HG02571 (cell line): ENCODE results near the gene TMEM135.
"Not testable (repeated sequence)": the region's sequence is repeated elsewhere in the genome, so short reads cannot be mapped to it uniquely, and the experiment has no call there.

ENCODE experiments used
- ATAC-seq: cut with Tn5 transposase; IDR thresholded peaks from one replicate; pipeline ENCODE4 v1.9.1; 2021; ENCODE audit warnings: mild to moderate bottlenecking, moderate library complexity; ENCODE audit not compliant: unreplicated experiment

Gene TMEM135

GRCh38 chr11:87076260-87076783 lies 38.6 kb downstream of the TMEM135 start:
- ATAC-seq, result no peak

DNA sequence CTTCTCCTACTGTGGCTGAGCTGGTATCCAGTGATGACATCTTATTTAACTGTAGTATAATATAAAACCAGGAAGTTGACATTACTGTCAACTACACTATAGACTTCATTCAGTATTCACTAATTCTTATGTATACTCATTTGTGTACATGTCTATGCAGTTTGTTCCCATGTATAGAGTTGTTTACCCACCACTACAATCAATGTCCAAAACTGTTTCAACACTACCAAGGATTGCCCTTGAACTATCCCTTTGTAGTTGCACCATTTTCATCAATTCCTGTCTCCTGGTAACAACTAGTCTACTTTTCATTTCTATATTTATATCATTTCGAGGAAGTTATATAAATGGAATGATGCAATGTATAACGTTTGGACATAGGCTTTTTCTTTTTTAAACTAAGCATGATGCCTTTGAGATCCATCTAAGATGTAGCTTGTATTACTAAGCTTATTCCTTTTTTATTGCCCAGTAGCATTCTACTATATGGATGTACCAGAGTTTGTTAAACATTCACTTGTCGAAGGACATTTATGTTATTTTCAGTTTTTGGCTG lies 39.2 kb downstream of the TMEM135 start:
- no peak for ATAC-seq

DNA sequence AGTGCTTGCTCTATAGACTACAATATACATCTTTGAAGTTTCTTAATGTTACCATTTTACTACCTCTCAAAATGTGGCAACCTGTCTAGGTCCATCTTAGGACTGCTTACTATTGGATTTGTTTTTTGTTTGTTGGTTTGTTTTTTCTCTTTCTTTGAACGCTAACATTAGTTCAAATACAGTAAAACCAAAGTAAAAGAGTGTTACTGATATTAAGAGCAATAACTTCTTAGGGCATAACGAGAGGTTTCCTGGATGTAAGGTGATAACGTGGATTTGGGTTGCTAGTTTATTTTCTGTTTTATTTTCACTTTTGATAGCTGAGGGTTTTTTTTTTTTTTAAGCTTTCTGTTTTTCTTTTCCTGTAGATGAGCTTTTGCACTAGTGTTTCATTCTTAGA lies 43.6 kb downstream of the TMEM135 start:
- no peak for ATAC-seq

- ATAC-seq, result no peak
These were observed 44.9 kb downstream of the TMEM135 start for GRCh38 chr11:87082590-87082989.

GRCh38 chr11:87083029-87083428 lies 45.3 kb downstream of the TMEM135 start:
- ATAC-seq, result no peak

DNA sequence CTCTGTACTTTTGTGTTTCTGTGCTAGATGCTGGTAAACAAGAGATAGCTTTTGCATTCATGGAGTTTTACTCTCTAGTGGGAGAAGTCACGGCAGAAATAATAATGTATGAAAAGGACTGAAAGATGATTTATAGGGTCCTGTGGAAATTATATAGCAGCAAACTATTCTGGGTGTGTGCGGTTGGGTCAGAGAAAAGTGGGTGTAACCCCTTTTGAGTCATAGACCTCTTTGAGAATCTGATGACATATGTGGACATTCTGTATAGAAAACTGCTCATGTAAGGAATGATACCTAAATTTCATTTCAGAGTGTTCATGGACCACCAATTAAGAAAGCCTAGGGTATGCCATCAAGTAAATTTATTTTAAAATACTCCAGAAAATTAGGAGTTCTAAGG lies 54.4 kb downstream of the TMEM135 start:
- no peak for ATAC-seq

- no peak for ATAC-seq
These were observed 54.8 kb downstream of the TMEM135 start for GRCh38 chr11:87092567-87092966.

DNA sequence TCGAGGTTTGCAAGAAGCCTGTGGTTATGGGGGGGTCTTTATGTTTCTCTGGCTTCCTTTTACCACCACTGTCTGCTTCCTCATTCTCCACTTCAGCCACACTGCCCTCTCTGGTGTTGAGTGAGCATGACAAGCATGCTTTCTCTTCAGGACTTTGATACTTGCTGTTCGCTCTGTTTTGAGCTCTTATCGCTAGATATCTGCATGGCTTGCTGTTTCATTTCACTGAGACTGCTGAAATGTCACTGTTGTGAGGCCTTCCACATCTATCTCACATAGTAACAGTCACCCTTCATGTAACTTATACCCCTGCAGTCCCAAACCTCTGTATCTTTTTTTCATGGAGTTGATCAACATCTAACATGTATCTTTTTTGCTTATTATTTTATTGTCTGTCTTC lies 59.8 kb downstream of the TMEM135 start:
- ATAC-seq, result no peak

- ATAC-seq, result no peak
These were observed 64.3 kb downstream of the TMEM135 start for GRCh38 chr11:87101956-87102580.

DNA sequence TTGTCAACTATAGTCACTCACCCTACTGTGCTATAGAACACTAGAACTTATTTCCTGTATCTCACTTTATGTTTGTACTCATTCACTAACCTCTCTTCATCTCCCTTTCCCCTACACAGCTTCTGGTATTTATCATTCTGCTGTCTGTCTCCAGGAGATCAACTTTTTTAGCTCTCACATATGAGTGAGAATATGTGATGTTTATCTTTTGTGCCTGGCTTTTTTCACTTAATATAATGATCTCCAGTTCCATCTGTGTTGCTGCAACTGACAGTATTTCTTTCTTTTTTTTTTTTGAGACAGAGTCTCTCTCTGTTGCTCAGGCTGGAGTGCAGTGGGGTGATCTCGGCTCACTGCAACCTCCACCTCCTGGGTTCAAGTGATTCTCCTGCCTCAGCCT lies 68.1 kb downstream of the TMEM135 start:
- ATAC-seq, result not testable (repeated sequence)

DNA sequence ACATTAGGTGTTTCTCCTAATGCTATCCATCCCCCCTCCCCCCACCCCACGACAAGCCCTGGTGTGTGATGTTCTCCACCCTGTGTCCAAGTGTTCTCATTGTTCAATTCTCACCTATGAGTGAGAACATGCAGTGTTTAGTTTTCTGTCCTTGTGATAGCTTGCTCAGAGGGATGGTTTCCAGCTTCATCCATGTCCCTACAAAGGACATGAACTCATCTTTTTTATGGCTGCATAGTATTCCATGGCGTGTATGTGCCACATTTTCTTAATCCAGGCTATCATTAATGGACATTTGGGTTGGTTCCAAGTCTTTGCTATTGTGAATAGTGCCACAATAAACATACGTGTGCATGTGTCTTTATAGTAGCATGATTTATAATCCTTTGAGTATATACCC lies 69.6 kb downstream of the TMEM135 start:
- ATAC-seq, result not testable (repeated sequence)

GRCh38 chr11:87110443-87111131 lies 72.9 kb downstream of the TMEM135 start:
- ATAC-seq, result no peak

- no peak for ATAC-seq
These were observed 76.4 kb downstream of the TMEM135 start for GRCh38 chr11:87114093-87114492.

DNA sequence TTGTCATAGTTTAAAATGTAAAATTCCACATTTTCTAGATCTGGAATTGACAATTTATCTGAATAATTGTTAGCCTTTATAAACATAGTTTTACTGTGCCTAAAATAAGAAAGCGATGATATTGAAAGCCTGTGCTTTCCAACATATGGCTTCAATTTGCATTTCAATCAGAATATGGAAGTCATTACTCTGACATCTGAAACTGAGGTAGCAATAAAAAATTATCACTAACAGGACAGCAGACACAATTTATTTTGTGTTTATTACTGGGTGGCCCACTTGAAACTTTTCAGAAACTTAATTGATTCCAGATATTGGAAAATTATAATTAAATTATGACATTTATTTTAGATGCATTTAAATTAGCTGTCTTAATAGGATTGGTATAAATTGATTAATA lies 78.5 kb downstream of the TMEM135 start:
- no peak for ATAC-seq

DNA sequence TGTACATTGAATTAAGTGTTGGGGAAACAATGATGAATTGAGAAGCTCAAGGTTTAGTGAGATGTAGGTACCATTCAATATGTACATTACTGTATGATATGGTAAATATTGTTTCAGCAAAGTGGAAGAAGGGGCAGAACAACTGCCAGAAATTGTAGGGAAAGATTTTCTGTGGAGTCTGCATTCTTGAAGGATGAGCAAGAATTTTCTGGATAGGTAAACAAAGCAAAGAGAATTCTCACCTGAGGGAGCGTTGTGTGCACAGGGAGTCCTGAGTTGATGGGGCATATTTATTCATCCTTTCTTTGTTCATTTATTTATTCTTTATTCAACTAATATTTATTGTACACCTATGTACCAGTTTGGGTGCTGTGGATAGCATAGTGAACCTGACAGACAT lies 83.2 kb downstream of the TMEM135 start:
- ATAC-seq, result no peak

DNA sequence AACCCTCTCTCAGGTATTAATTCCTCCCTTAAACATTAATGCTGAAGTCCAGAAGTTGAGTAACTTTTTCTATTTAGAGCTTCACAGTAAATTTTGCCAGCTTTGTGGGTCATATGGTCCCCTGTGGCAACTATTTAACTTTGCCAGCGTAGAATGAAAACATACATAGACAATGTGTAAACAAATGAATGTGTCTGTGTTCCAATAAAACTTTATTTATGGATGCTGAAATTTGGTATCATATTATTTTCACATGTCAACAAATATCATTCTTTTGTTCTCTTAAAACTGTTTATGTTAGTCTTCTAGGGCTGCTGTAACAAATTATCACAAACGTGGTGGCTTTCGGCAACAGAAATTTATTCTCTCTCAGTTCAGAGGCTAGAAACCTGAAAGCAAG lies 85.1 kb downstream of the TMEM135 start:
- ATAC-seq, result no peak

GRCh38 chr11:87125257-87125656 lies 87.5 kb downstream of the TMEM135 start:
- ATAC-seq, result no peak

- ATAC-seq, result no peak
These were observed 89.4 kb downstream of the TMEM135 start for GRCh38 chr11:87127101-87127500.

DNA sequence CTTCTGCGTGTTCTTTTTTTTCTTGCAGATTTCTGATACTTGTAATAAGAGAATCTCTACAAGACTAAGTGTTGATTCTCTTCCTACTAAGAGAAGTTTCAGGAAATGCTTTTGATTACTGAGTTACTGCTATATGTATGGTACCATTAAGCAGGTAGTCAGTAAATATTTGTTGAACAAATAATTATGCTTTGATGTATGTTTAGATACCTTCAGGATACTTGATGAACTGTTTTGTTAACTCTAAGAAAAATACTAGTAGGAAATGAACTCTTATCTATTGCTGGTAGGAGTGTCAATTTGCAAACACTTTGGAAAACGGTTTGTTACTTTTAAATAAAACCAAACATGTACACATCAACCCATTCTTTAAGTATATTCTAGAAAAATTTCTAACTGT lies 90.6 kb downstream of the TMEM135 start:
- ATAC-seq, result no peak

DNA sequence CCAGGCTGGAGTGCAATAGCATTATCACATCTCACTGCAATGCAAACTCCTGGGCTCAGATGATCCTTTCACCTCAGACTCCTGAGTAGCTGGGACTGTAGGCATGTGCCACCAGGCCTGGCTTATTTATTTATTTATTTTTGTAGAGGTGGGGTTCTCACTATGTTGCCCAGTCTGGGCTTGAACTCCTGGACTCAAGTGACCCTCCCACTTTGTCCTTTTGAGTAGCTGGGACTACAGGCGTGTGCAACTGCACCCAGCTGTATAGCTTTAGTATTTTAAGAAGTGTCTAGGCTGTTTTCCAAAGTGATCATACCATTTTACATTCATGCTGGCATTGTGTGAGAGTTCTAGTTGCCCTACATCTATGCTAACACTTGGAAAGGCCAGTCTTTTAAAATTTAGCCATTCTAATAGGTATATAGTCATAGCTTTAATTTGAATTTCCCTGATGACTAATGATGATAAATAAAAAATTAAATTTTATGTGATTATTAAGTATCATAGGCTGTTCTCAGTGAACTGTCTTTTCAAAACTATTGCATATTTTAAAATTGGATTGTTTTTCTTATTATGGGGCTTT lies 96.9 kb downstream of the TMEM135 start:
- no peak for ATAC-seq

DNA sequence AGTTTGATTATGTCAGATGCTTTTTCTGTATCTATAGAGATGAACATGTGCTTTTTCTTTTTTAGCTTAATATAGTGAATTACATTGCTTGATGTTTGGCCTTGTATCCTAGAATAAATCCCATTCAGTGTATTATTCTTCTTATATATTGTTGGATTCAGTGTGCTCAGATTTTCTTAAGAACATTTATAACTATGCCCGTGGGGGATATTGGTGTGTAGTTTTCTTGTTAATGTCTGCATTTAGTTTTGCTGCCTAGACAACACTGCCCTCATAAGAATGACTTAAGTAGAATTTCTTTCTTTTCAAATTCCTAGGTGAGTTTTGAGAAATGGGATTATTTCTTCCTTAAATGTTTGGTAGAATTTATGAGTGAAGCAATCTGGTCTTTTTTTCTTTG lies 98.5 kb downstream of the TMEM135 start:
- ATAC-seq, result no peak

GRCh38 chr11:87137711-87138110 lies 100.0 kb downstream of the TMEM135 start:
- ATAC-seq, result no peak
